HEK293 (cell line): ENCODE measurements around the gene NUAK1.

Experiments used
- CTCF ChIP-seq: fragments of 450-650 bp; formaldehyde crosslinking; IDR thresholded peaks from 2 replicates; pipeline ENCODE4 v1.5.1; 2016; ENCODE audit warnings: missing biosample characterization, missing genetic modification characterization
- ELK4 ChIP-seq: IDR thresholded peaks from 2 replicates; pipeline ENCODE4 v1.6.1; 2011; ENCODE audit warnings: mild to moderate bottlenecking, low read depth, low read length, borderline replicate concordance
- KLF16 ChIP-seq: fragments of 450-650 bp; formaldehyde crosslinking; IDR thresholded peaks from 2 replicates; pipeline ENCODE4 v1.5.1; 2017; ENCODE audit warnings: missing biosample characterization, missing genetic modification characterization
- KLF7 ChIP-seq: fragments of 450-650 bp; formaldehyde crosslinking; IDR thresholded peaks from 2 replicates; pipeline ENCODE4 v1.5.1; 2016; ENCODE audit warnings: missing biosample characterization, missing genetic modification characterization, borderline replicate concordance
- REST ChIP-seq: fragments of 450-650 bp; formaldehyde crosslinking; IDR thresholded peaks from 2 replicates; pipeline ENCODE4 v1.5.1; 2016; ENCODE audit warnings: missing biosample characterization, missing genetic modification characterization
- ZBTB49 ChIP-seq: fragments of 450-650 bp; formaldehyde crosslinking; IDR thresholded peaks from 2 replicates; pipeline ENCODE4 v1.5.1; 2016; ENCODE audit warnings: missing biosample characterization, missing genetic modification characterization, low read depth
- ZFP3 ChIP-seq: fragments of 450-650 bp; formaldehyde crosslinking; IDR thresholded peaks from 2 replicates; pipeline ENCODE4 v1.5.1; 2016; ENCODE audit warnings: low read depth, missing biosample characterization, missing genetic modification characterization
- ZNF140 ChIP-seq: fragments of 450-650 bp; formaldehyde crosslinking; IDR thresholded peaks from 2 replicates; pipeline ENCODE4 v1.5.1; 2016; ENCODE audit warnings: missing biosample characterization, missing genetic modification characterization
- ZNF24 ChIP-seq: fragments of 450-650 bp; formaldehyde crosslinking; IDR thresholded peaks from 2 replicates; pipeline ENCODE4 v1.5.1; 2016; ENCODE audit warnings: missing biosample characterization, missing genetic modification characterization
- ZNF555 ChIP-seq: fragments of 450-650 bp; formaldehyde crosslinking; conservative IDR thresholded peaks from 2 replicates; pipeline ENCODE4 v1.5.1; 2017; ENCODE audit warnings: missing biosample characterization, mild to moderate bottlenecking, missing genetic modification characterization, inconsistent platforms
- ZNF558 ChIP-seq: fragments of 450-650 bp; formaldehyde crosslinking; IDR thresholded peaks from 2 replicates; pipeline ENCODE4 v1.5.1; 2016; ENCODE audit warnings: missing biosample characterization, missing genetic modification characterization
- ZNF701 ChIP-seq: fragments of 450-650 bp; formaldehyde crosslinking; IDR thresholded peaks from 2 replicates; pipeline ENCODE4 v1.5.1; 2016; ENCODE audit warnings: missing biosample characterization, missing genetic modification characterization
- ZNF791 ChIP-seq: fragments of 450-650 bp; formaldehyde crosslinking; IDR thresholded peaks from 2 replicates; pipeline ENCODE4 v1.5.1; 2016; ENCODE audit warnings: missing biosample characterization, missing genetic modification characterization

GRCh38 chr12:106090591-106091445 is 47.9 kb downstream of the NUAK1 start:
- TF ChIP-seq CTCF (tag by site-specific recombination) = no peak
- TF ChIP-seq ELK4 = no peak
- no peak for TF ChIP-seq ZBTB49 (tag by site-specific recombination)
- TF ChIP-seq ZNF558 (tag by site-specific recombination) = no peak
- no peak for TF ChIP-seq ZNF555 (tag by site-specific recombination)
- no peak for TF ChIP-seq ZNF24 (tag by site-specific recombination)
- no peak for TF ChIP-seq KLF16
- no peak for TF ChIP-seq ZNF791
- TF ChIP-seq ZNF701 (tag by site-specific recombination) = no peak
- no peak for TF ChIP-seq KLF7 (tag by site-specific recombination)
- TF ChIP-seq ZNF140 (tag by site-specific recombination) = no peak
- TF ChIP-seq ZFP3 = no peak
- TF ChIP-seq REST = no peak
